ENCODE data around the gene HRAS. TPM values are rescaled to one million over a fixed set of nuclear protein-coding genes. Genes with fewer than 3 reads are reported as not detected.
"Not testable (repeated sequence)": the region's sequence is repeated elsewhere in the genome, so short reads cannot be mapped to it uniquely, and the experiment has no call there.

The HRAS gene
- total and polyA plus RNA-seq, 8 donors = 14.2 to 181 (median 70.8) TPM

DNA sequence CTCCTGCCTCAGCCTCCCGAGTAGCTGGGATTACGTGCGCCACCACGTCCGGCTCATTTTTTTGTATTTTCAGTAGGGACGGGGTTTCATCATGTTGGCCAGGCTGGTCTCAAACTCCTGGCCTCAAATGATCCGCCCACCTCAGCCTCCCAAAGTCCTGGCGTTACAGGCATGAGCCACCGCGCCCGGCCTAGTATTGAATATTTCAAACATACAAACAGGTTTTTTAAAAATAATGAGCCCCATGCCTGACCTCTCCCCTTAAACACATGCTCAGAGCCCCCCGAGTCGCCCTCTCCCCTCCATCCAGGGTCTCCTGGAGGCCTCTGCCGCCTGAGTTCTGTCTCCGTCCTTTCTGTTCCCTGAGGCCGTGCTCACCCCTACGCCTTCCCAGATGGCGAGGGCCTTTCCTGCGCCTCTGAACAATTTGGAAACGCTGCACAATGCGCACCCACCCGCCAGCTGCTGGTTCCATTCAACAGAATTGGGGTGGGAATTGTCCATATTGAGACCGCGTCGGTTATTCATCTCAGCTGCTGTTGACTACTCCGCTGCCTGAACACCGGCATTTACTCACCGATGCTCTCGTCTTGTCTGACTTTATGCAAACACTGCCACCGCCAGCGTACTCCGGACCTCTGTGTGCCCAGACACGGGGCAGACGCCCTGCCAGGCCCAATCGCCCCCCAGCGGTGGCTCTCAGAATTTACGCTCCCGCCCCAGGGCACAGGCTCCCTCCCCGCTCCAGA, 14.8 kb downstream of the HRAS start:
- H3K27ac ChIP-seq = no peak overlapping the region
- TF ChIP-seq POLR2AphosphoS5 (IDR thresholded peaks at IDR 0.05) (no peak), EP300 (IDR thresholded peaks at IDR 0.05) (no peak), POLR2A (IDR thresholded peaks at IDR 0.05) (no peak)
- TF ChIP-seq, protein P1, sequence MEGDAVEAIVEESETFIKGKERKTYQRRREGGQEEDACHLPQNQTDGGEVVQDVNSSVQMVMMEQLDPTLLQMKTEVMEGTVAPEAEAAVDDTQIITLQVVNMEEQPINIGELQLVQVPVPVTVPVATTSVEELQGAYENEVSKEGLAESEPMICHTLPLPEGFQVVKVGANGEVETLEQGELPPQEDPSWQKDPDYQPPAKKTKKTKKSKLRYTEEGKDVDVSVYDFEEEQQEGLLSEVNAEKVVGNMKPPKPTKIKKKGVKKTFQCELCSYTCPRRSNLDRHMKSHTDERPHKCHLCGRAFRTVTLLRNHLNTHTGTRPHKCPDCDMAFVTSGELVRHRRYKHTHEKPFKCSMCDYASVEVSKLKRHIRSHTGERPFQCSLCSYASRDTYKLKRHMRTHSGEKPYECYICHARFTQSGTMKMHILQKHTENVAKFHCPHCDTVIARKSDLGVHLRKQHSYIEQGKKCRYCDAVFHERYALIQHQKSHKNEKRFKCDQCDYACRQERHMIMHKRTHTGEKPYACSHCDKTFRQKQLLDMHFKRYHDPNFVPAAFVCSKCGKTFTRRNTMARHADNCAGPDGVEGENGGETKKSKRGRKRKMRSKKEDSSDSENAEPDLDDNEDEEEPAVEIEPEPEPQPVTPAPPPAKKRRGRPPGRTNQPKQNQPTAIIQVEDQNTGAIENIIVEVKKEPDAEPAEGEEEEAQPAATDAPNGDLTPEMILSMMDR (IDR thresholded peaks at IDR 0.05) = no peak
- H3K4me1 ChIP-seq = peaks cover 0 to 16% (median 12%) of the 10 kb centered on the region in 4 donors
- DNase-seq = no peak
- no peaks in the 10 kb centered on the region for H3K27me3 ChIP-seq
- peaks cover 0 to 13% (median 8%) of the 10 kb centered on the region in 4 donors for H3K9me3 ChIP-seq
- intact Hi-C loops (cut with DNase I; ENCODE audit: low total_unique reads) = loop anchor here (5.0 kb wide), 1 partner anchor 52 kb away; no protein-coding TSS in a partner anchor
- WGBS, 5 donors = 91 to 94% (median 93%) methylated on average over 39 of the region's 39 CpGs
- H3K36me3 ChIP-seq = no peaks in the 10 kb centered on the region
- H3K4me3 ChIP-seq = no peak overlapping the region

DNA sequence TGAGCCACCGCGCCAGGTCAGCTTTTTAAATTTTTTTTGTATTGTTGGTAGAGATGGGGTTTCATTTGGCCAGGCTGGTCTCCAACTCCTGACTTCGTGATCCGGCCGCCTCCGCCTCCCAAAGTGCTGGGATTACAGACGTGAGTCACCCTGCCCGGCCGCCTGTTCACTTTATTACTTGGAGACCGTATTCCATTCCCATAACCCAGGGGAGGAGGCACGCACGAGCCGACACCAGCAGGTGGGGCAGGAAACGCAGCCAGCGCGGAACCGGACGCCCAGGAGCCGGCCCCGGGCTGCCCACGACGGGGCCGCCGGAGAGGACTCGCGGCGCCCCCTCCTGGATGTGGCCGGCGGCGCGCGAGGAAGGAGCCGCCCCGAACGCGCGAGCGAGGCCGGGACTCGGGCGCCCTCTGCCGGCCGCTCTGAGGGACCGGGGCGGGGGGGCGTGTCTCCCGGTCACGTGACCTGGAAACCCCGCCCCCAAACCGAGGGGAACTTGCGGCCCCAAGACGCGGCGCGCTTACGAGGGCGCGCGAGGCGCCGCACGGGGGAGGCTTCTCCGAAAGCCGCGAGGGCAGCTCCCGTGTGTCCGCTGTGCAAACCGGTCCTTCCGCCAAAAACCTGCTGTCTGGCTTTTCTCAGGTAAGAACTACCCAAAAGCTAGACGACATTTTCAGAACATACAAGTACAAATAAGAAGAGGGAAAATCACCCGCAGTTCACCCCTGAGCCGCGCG, 16.7 kb downstream of the HRAS start:
- DNase-seq = peak; percentile 94 to 95

DNA sequence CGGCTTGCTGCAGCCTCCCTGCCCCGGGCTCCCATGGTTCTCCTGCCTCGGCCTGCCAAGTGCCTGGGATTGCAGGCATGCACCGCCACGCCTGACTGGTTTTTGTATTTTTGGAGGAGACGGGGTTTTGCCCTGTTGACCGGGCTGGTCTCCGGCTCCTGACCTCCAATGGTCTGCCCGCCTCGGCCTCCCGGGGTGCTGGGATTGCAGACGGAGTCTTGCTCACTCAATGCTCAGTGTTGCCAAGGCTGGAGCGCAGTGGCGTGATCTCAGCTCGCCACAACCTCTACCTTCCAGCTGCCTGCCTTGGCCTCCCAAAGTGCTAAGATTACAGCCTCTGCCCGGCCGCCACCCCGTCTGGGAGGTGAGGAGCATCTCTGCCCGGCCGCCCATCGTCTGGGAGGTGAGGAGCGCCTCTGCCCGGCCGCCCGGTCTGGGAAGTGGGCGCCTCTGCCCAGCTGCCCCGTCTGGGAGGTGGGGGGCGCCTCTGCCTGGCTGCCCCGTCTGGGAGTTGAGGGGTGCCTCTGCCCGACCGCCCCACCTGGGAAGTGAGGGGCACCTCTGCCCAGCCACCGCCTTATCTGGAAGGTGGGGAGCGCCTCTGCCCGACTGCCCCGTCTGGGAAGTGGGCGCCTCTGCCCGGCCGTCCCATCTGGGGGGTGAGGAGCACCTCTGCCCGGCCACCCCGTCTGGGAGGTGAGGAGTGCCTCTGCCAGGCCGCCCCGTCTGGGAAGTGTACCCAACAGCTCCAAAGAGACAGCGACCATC, 18.3 kb downstream of the HRAS start:
- Histone ChIP-seq H3K4me1 (peaks cover 0 to 16% (median 12%) of the 10 kb centered on the region in 4 donors), H3K36me3 (peaks cover 0 to 31% (median 14%) of the 10 kb centered on the region in 4 donors), H3K9me3 (peaks cover 0 to 13% (median 8%) of the 10 kb centered on the region in 4 donors)
- intact Hi-C loops (cut with DNase I; ENCODE audit: low total_unique reads); H3K4me3 ChIP-seq; H3K27ac ChIP-seq; H3K27me3 ChIP-seq; DNase-seq: not testable (repeated sequence)
- 93 to 98% (median 95%) methylated on average over 25 to 43 of the region's 43 CpGs for WGBS, 5 donors

More for the DNA sequence above, 16.7 kb downstream of the HRAS start:
- Histone ChIP-seq H3K36me3 (peaks cover 0 to 16% (median 5%) of the 10 kb centered on the region in 4 donors), H3K4me3 (peak overlapping the region; percentile 14 to 29 (median 24)), H3K27me3 (no peaks in the 10 kb centered on the region), H3K9me3 (peaks cover 0 to 13% (median 8%) of the 10 kb centered on the region in 4 donors), H3K4me1 (peaks cover 0 to 16% (median 12%) of the 10 kb centered on the region in 4 donors), H3K27ac (peak overlapping the region; percentile 78 to 87 (median 85))
- WGBS, 5 donors = 7 to 10% (median 7%) methylated on average over 54 to 74 of the region's 74 CpGs
- TF ChIP-seq POLR2AphosphoS5 (IDR thresholded peaks at IDR 0.05) = peak in 2 of 3 donors; percentile 64 to 84
- TF ChIP-seq POLR2A (IDR thresholded peaks at IDR 0.05) = no peak
- TF ChIP-seq, protein P1 (IDR thresholded peaks at IDR 0.05) = peak in 5 of 7 experiments; percentile 61 to 100 (median 99)
- intact Hi-C loops (cut with DNase I; ENCODE audit: low total_unique reads) = no loop called here

DNA sequence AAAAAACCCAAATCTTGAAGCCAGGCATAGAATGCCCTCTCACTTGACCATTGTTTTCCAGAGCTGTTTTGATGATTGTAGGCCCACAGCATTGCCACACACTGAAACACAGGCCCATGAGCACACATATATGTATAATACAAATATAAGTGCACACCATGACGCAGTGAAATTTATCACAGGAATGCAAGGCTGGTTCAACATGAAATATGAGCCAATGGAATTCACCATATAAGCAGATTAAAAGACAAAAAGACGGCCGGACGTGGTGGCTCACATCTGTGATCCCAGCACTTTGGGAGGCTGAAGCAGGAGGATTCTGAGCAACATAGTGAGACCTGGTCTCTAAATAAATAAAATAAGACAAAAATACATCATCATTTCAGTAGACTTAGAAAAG, 19.0 kb downstream of the HRAS start:
- Histone ChIP-seq H3K9me3 (peaks cover 0 to 13% (median 8%) of the 10 kb centered on the region in 4 donors), H3K4me3 (no peak overlapping the region), H3K27ac (no peak overlapping the region), H3K27me3 (no peaks in the 10 kb centered on the region), H3K4me1 (peaks cover 0 to 16% (median 12%) of the 10 kb centered on the region in 4 donors), H3K36me3 (peaks cover 0 to 38% (median 20%) of the 10 kb centered on the region in 4 donors)
- intact Hi-C loops (cut with DNase I; ENCODE audit: low total_unique reads) = no loop called here
- DNase-seq = no peak
- WGBS, 5 donors = 91 to 97% (median 93%) methylated on average over 4 of the region's 4 CpGs
- TF ChIP-seq, protein P1 (IDR thresholded peaks at IDR 0.05) = no peak
- no peak for TF ChIP-seq POLR2AphosphoS5 (IDR thresholded peaks at IDR 0.05)
- no peak for TF ChIP-seq EP300 (IDR thresholded peaks at IDR 0.05)
- no peak for TF ChIP-seq POLR2A (IDR thresholded peaks at IDR 0.05)

Measured in stomach (tissue), 9 donors.